Endothelial cell of umbilical vein (primary cell): ENCODE results near the gene C15orf40. TPM values are rescaled to one million over a fixed set of nuclear protein-coding genes. Genes with fewer than 3 reads are reported as not detected.

Experiments
- BruUV-seq: library from RNA; stranded (reverse); fragments of 400-500 nt; replicated peaks from 2 replicates; lab custom pipeline; 2021; lab: Mats Ljungman, UMichigan
- CTCF ChIA-PET: fragments of 300-600, 350-600 bp; sonication (Branson Sonifier 250); formaldehyde crosslinking; loops from one replicate; lab custom pipeline; 2021; ENCODE audit warnings: antibody characterized with exemption, inconsistent platforms; lab: Charles Lee
- POLR2A ChIA-PET: fragments of 300-600, 350-600 bp; sonication (Branson Sonifier 250); formaldehyde crosslinking; loops from one replicate; lab custom pipeline; 2021; ENCODE audit warnings: antibody characterized with exemption, inconsistent platforms; lab: Charles Lee
- DNase-seq: peaks from one replicate; pipeline ENCODE4 v3.0.0-alpha.2; 2011; ENCODE audit warnings: low read depth, low spot score
- FAIRE-seq: peaks from 2 replicates; lab custom pipeline; 2011; peaks lifted over from hg19 to GRCh38; lab: Jason Lieb, UNC
- H2AFZ ChIP-seq: 2 replicates; pipeline ENCODE4 v1.6.0; 2012; ENCODE audit warnings: low read depth, low read length, control low read depth, inconsistent platforms
- H3K27ac ChIP-seq: 2 replicates; pipeline ENCODE4 v1.5.1; 2011; ENCODE audit warnings: low read depth, mild to moderate bottlenecking, control low read depth, low read length, moderate library complexity; ENCODE audit not compliant: insufficient read depth
- H3K27me3 ChIP-seq, 2 experiments: 2 replicates each; pipeline versions ENCODE4 v1.6.0 to v1.6.1; 2011; ENCODE audit warnings: low read length in 2 of 2, mixed read lengths in 1 of 2; ENCODE audit not compliant: control insufficient read depth in 2 of 2, insufficient read depth in 2 of 2
- H3K36me3 ChIP-seq, 2 experiments: 2 replicates in 1 of 2; 3 replicates in 1 of 2; pipeline ENCODE4 v1.5.1; 2011; ENCODE audit warnings: low read length in 2 of 2, mild to moderate bottlenecking in 1 of 2, moderate library complexity in 1 of 2; ENCODE audit not compliant: control insufficient read depth in 2 of 2, insufficient read depth in 2 of 2; ENCODE audit errors: extremely low read depth in 1 of 2
- H3K4me1 ChIP-seq: 3 replicates; pipeline ENCODE4 v1.5.1; 2011; ENCODE audit warnings: mild to moderate bottlenecking, low read length; ENCODE audit not compliant: control insufficient read depth, insufficient read depth; ENCODE audit errors: extremely low read depth
- H3K4me2 ChIP-seq: 2 replicates; pipeline ENCODE4 v1.6.1; 2011; ENCODE audit warnings: low read length, control low read depth, mixed read lengths; ENCODE audit not compliant: insufficient read depth
- H3K4me3 ChIP-seq, 3 experiments: fragments of 200-600 bp in 1 of 3; sonication (generic), shearing (Covaris generic) in 1 of 3; replicated peaks in 1 of 3; 2 replicates each; pipeline ENCODE4 v1.5.1; 2011 to 2016; ENCODE audit warnings: control low read depth in 3 of 3, low read length in 3 of 3, mild to moderate bottlenecking in 2 of 3, inconsistent platforms in 1 of 3, low read depth in 1 of 3, moderate library complexity in 1 of 3; ENCODE audit not compliant: insufficient read depth in 1 of 3
- H3K79me2 ChIP-seq: 2 replicates; pipeline ENCODE4 v1.6.0; 2012; ENCODE audit warnings: low read length, inconsistent platforms; ENCODE audit not compliant: control insufficient read depth, insufficient read depth
- H3K9ac ChIP-seq: replicated peaks from 2 replicates; pipeline ENCODE3; 2011; ENCODE audit warnings: low read length, control low read depth; ENCODE audit not compliant: insufficient read depth; ENCODE audit errors: extremely low read depth
- H3K9me1 ChIP-seq: replicated peaks from 3 replicates; pipeline ENCODE4 v1.6.0; 2011; ENCODE audit warnings: mild to moderate bottlenecking, low read length; ENCODE audit not compliant: control insufficient read depth, insufficient read depth; ENCODE audit errors: extremely low read depth
- H3K9me3 ChIP-seq: replicated peaks from 2 replicates; pipeline ENCODE4 v1.5.1; 2012; ENCODE audit warnings: low read length, inconsistent platforms; ENCODE audit not compliant: control insufficient read depth, insufficient read depth
- H4K20me1 ChIP-seq: replicated peaks from 2 replicates; pipeline ENCODE3; 2011; ENCODE audit warnings: mild to moderate bottlenecking, low read length; ENCODE audit not compliant: control insufficient read depth, insufficient read depth; ENCODE audit errors: extremely low read depth
- EZH2 ChIP-seq: IDR thresholded peaks from 2 replicates; pipeline ENCODE4 v1.6.1; 2012; ENCODE audit warnings: borderline replicate concordance, low read depth, mild to moderate bottlenecking, moderate library complexity, low read length, inconsistent platforms; ENCODE audit not compliant: severe bottlenecking
- FOS ChIP-seq: IDR thresholded peaks from 2 replicates; pipeline ENCODE4 v1.6.1; 2011; ENCODE audit warnings: mild to moderate bottlenecking, low read length, moderate library complexity, borderline replicate concordance; ENCODE audit not compliant: insufficient read depth
- GATA2 ChIP-seq: IDR thresholded peaks from 2 replicates; pipeline ENCODE4 v1.7.0; 2011; ENCODE audit warnings: low read depth, mild to moderate bottlenecking, moderate library complexity, mixed read lengths, low read length; ENCODE audit not compliant: insufficient read length, insufficient read depth
- JUN ChIP-seq: IDR thresholded peaks from 2 replicates; pipeline ENCODE4 v1.6.1; 2011; ENCODE audit warnings: borderline replicate concordance, low read depth; ENCODE audit not compliant: insufficient read length, insufficient read depth
- MYC ChIP-seq: IDR thresholded peaks from one replicate; pipeline ENCODE4 v1.6.1; 2011; ENCODE audit warnings: mild to moderate bottlenecking, low read depth, low read length
- POLR2A ChIP-seq: IDR thresholded peaks from 2 replicates; pipeline ENCODE4 v1.6.1; 2012; ENCODE audit warnings: low read depth, mild to moderate bottlenecking, control low read depth, low read length
- POLR2AphosphoS5 ChIP-seq: IDR thresholded peaks from 2 replicates; pipeline ENCODE4 v1.6.1; 2012; ENCODE audit warnings: low read depth, mild to moderate bottlenecking, control low read depth, low read length, moderate library complexity; ENCODE audit not compliant: insufficient read depth
- dilution Hi-C: fragments of 300-500 bp; cut with MboI; formaldehyde crosslinking; loops from one replicate; pipeline ENCODE4 v1.15.0; 2019; ENCODE audit warnings: low sequenced_read_pairs; ENCODE audit not compliant: extremely low pct_ligation_motif_present
- intact Hi-C: fragments of 100-400 bp; cut with micrococcal nuclease; formaldehyde crosslinking; loops from one replicate; pipeline ENCODE4 v1.10.0; 2022
- polyA plus RNA-seq, 4 experiments: library from polyadenylated mRNA; depleted of rRNA in 3 of 4; stranded (reverse) in 3 of 4; unstranded in 1 of 4; fragments of >200 nt; gene quantifications; 2 replicates each; pipeline versions ENCODE4 v1.2.1 to v1.2.3, GENCODE V29; 2011 to 2012; ENCODE audit warnings: missing spikeins in 1 of 4
- total RNA-seq: library from RNA; stranded (reverse); gene quantifications from 2 replicates; pipeline ENCODE4 v1.2.3, GENCODE V29; 2021
- TF ChIP-seq, protein P1 (sequence below), 2 donors: IDR thresholded peaks; 1 replicate in 1 of 2; 2 replicates in 1 of 2; pipeline ENCODE4 v1.5.1; 2011; ENCODE audit warnings: low read length in 2 of 2, mild to moderate bottlenecking in 2 of 2, moderate library complexity in 2 of 2, control low read depth in 1 of 2, inconsistent platforms in 1 of 2, low read depth in 1 of 2; ENCODE audit not compliant: insufficient read depth in 1 of 2; ENCODE audit errors: extremely low read depth in 1 of 2

C15orf40 gene
- total and polyA plus RNA-seq, 2 donors (not counting 3 experiments of a cell fraction or from before 2014, with no cell fraction given): 15.4 to 27.9 TPM

DNA sequence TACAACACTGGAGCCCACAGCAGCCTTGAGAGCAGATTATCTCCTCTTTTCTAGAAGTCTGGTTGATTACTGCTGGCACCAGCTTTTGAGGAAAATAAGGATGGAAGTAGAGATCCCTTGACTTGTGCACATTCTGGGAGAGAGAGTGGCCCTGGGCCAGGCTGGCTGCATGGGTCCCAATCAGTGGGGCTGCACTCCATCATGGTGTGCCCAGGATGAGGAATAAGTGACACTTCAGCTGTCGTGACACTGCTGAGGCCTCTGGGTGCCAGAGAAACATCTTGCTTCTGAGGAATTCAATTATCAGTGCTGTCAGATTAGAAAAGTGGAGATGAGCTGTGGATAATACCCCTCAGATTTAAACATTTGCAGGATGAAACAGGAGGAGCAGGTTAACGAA, 16.4 kb downstream of the C15orf40 start:
- Histone ChIP-seq H3K4me1 (peaks cover under 1% of the 10 kb centered on the region), H3K36me3 (no peaks in the 10 kb centered on the region), H3K9me3 (no peaks in the 10 kb centered on the region), H3K4me3 (no peak overlapping the region), H4K20me1 (no peaks in the 10 kb centered on the region), H3K27ac (no peak overlapping the region), H3K9ac (no peak overlapping the region), H3K9me1 (no peaks in the 10 kb centered on the region), H2AFZ (no peak overlapping the region), H3K27me3 (no peaks in the 10 kb centered on the region), H3K79me2 (no peaks in the 10 kb centered on the region), H3K4me2 (no peak overlapping the region)
- FAIRE-seq: no peak
- TF ChIP-seq JUN (no peak), FOS (no peak), GATA2 (no peak), EZH2 (no peak), MYC (no peak), POLR2AphosphoS5 (no peak), POLR2A (no peak)
- ChIA-PET CTCF (interaction anchor here (0.8 to 1.6 kb wide), 3 partner anchors 16 to 464 kb away, joined by 3 to 5 read pairs (median 3); partner anchors contain the start of gene C15orf40), POLR2A (no interaction called here)
- no TSS peak for BruUV-seq
- intact Hi-C loops: no loop called here
- dilution Hi-C loops: no loop called here
- DNase-seq: no peak

DNA sequence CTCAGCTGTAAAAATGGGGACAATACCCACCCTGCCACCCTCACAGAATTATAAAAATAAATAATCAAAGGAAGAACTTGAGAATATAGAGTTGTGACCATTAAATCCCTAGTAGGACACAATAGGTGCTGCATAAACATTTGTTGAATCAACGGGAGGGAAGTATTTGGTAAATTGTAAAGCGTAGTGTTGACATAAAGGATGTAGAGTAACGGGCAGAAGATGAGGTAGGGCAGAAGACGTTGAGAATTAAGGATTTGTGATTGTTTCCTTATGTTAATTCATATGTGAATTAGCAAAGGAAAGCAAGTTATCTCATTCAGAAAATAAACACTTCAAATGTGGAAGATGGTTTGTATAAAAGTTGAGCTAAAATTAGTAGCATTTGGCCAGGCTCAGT, 18.3 kb downstream of the C15orf40 start:
- dilution Hi-C loops: no loop called here
- Histone ChIP-seq H3K27me3 (no peaks in the 10 kb centered on the region), H3K9me1 (no peaks in the 10 kb centered on the region), H3K4me1 (no peaks in the 10 kb centered on the region), H4K20me1 (no peaks in the 10 kb centered on the region), H3K9ac (no peak overlapping the region), H3K27ac (no peak overlapping the region), H3K9me3 (no peaks in the 10 kb centered on the region), H3K36me3 (no peaks in the 10 kb centered on the region), H2AFZ (no peak overlapping the region), H3K4me3 (no peak overlapping the region), H3K4me2 (no peak overlapping the region), H3K79me2 (no peaks in the 10 kb centered on the region)
- no peak for FAIRE-seq
- ChIA-PET POLR2A (no interaction called here), CTCF (no interaction called here)
- TF ChIP-seq JUN (no peak), EZH2 (no peak)
- TF ChIP-seq, protein P1, sequence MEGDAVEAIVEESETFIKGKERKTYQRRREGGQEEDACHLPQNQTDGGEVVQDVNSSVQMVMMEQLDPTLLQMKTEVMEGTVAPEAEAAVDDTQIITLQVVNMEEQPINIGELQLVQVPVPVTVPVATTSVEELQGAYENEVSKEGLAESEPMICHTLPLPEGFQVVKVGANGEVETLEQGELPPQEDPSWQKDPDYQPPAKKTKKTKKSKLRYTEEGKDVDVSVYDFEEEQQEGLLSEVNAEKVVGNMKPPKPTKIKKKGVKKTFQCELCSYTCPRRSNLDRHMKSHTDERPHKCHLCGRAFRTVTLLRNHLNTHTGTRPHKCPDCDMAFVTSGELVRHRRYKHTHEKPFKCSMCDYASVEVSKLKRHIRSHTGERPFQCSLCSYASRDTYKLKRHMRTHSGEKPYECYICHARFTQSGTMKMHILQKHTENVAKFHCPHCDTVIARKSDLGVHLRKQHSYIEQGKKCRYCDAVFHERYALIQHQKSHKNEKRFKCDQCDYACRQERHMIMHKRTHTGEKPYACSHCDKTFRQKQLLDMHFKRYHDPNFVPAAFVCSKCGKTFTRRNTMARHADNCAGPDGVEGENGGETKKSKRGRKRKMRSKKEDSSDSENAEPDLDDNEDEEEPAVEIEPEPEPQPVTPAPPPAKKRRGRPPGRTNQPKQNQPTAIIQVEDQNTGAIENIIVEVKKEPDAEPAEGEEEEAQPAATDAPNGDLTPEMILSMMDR (IDR thresholded peaks at IDR 0.05; ENCODE audit: extremely low read depth in 1 of 2, insufficient read depth in 1 of 2, low read depth in 1 of 2, low read length in 2 of 2): no peak
- BruUV-seq: no TSS peak
- intact Hi-C loops: no loop called here
- DNase-seq: no peak
